UCSD-AML1 (cell line): ENCODE data around the gene SPEF2.

Experiments used
- DNase-seq: peaks from one replicate; lab custom pipeline; 2025; ENCODE audit not compliant: unreplicated experiment; lab: John Stamatoyannopoulos, UW

SPEF2 gene

GRCh38 chr5:35698047-35698808 is 80.6 kb downstream of the SPEF2 start:
- DNase-seq, result no peak

DNA sequence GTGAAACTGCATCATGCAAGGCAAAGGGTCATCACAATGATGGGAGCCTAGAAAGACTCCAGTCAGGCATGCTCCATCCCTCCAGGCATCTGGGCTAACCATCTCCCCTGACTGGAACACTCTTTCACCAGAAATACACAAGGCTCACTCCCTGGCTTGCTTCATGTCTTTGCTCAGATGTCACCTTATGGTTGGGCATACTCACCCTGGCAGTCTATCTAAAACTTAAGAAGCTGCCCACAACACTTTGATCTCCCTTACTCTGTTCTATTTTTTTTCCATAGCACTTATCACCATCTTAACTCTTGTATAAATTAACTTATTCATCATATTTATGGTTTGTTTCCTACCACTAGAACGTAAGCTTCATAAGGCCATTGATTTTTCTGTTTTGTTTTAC is 90.0 kb downstream of the SPEF2 start:
- no peak for DNase-seq

- DNase-seq, result no peak
Observed at GRCh38 chr5:35709688-35710087, 92.0 kb downstream of the SPEF2 start.

DNA sequence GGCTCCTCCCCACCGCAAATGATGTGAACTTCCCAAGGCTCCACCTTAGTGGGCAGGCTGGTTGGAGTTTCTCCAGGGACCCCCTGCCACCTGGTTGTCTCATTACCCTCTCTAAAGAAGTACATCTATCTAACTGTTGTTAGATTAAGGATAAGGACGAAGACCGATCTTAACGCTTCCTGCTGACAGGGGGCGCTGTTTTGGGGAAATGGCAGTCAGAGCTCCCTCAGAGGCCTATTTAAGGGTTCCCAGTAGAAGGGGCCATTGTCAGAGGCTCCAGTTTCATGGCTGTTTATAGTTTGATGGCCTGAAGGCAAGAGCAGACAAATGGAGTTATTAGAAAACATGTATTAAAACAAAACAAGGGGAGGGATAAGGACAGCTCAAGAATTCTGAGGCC is 100.1 kb downstream of the SPEF2 start:
- no peak for DNase-seq

GRCh38 chr5:35735718-35736117 is 118.1 kb downstream of the SPEF2 start:
- DNase-seq, result no peak

GRCh38 chr5:35736280-35736679 is 118.6 kb downstream of the SPEF2 start:
- DNase-seq, result no peak

GRCh38 chr5:35741126-35741716 is 123.6 kb downstream of the SPEF2 start:
- no peak for DNase-seq

- DNase-seq, result no peak
Observed at GRCh38 chr5:35741971-35742370, 124.3 kb downstream of the SPEF2 start.

DNA sequence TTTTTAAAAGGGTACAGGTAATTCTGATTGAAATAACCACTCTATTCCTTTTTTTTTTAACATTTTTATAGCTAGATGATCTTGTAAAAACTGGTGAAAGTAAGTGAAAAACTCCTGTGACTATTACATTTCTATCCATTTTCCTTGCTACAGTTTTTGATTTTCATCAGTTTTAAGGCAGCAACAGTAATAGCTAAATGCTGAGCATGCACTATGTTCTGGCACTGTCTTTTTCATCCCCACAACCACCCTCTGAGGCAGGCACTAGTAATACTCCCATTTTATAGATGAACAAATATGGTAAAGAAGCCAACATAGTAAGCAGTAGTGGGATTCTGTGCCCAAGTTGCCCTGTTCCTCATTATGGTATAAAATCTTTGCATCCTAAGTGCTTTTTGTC is 126.0 kb downstream of the SPEF2 start:
- DNase-seq, result no peak

- DNase-seq, result peak; percentile 44
Observed at GRCh38 chr5:35745193-35745592, 127.5 kb downstream of the SPEF2 start.

DNA sequence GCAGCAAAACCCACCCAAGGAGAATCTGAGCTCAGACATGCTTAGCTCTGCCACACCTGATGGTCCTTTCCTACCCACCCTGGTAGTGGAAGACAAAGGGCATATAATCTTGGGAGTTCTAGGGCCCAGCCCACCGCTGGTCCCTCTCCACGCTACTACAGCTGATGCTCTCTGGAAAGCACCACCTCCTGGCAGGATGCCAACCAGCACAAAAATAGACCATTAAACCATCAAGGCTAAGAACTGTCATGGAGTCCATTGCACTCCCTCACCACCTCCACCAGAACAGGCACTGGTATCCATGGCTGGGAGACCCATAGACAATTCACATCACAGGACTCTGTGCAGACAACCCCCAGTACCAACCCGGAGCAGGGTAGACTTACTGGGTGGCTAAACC is 128.0 kb downstream of the SPEF2 start:
- DNase-seq, result peak; percentile 44

DNA sequence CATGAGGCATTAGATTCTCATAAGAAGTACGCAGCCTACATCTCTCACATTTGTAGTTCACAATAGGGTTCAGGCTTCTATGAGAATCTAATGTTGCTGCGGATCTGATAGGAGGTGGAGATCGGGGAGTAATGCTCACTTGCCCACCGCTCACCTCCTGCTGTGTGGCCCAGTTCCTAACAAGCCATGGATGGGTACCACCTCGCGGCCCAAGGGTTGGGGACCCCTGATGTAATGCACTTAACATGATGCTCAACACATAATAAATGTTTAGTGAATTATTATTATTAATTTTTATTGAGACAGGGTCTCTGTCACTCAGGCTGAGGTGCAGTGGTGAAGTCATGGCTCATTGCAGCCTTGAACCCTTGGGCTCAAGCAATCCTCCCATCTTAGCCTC is 134.3 kb downstream of the SPEF2 start:
- DNase-seq, result no peak

DNA sequence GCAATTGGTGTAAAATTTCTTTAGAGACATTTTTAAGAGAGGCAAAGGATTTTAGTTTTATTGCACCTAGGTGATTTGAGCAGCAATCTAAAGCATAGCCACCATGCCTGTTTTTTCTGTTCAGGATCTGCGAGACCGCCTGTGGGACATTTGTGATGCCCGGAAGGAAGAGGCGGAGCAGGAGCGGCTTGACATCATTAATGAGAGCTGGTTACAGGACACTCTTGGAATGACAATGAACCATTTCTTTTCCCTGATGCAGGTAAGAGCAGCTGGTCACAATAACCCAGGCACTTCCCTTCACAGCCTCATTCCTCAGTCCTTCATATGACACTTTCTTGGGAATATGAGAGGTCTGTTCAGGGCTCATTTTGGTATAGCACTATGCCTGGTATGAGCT is 135.8 kb downstream of the SPEF2 start:
- DNase-seq, result no peak

DNA sequence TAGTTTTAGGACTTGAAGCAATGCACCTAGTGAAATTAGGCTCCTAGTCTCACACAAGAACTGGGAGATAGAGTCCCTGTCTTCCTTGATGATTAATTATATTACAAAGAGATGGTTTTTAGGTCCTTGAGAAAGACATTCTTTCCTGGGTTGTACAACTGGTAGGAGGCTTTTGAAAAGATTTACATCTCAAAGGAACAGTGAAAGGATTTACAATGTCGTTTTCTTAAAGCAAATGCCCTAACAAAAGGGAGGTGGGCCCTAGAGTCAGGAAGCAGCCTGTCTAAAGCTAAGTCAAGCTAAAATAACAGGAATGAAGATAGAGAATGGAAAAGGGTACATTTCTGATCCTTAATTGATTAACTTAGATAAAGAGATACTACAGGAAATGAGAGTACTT is 136.8 kb downstream of the SPEF2 start:
- no peak for DNase-seq

GRCh38 chr5:35755966-35756365 is 138.3 kb downstream of the SPEF2 start:
- no peak for DNase-seq

GRCh38 chr5:35758151-35758724 is 140.6 kb downstream of the SPEF2 start:
- DNase-seq, result no peak

GRCh38 chr5:35761541-35761940 is 143.9 kb downstream of the SPEF2 start:
- no peak for DNase-seq

DNA sequence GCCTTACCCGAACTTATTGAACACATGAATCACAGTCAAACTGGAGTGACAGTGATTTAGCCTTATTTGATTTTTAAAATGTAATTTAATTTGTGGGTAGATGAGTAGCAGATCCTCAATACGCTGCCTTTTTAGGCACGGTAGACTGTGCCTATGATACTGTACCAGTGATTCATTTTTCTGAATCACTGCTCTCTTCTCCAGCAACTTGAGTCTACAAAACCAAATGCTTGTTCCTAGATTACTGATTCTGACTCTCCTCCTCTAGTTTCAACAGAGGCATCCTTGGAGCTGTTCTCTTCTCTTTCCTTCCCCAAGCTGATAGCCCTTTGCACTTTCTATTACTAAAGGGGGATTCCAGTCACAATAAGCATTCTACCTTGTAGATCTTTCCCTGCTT is 144.7 kb downstream of the SPEF2 start:
- no peak for DNase-seq

DNA sequence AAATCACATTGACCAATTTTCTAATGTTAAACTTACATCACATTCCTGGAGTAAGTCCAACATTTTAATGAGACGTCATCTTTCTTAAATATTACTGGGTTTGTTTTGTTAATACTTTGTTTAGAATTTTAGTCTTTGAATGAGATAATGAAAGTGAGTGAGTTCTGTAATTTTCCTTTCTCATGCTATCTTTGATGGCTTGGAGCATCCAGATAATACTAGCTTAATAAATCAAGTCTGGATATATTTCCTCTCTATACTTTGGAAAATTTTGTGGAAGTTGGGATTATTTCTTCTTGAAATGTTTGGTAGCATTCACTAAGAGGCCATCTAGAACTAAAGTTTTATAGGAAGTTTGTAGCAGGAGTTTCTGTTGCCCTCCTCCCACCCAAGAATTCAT is 148.3 kb downstream of the SPEF2 start:
- DNase-seq, result no peak

DNA sequence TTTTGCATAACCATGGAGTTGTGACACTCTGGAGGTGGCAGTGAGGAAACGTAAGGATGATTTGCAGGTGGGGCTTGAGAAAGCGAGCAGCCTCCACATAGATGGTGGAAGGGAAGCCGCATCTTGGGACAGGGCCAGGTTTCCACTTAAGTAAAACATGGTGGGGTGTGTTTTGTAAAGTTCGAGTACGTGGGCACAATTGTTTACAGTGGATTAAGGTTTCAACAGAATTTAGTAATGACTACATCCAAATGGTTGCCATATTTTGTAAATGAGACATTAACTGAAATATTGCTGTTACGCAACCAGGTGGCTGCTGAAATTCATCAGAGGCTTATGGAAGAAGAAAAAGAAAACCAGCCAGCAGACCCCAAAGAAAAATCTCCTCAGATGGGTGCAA is 153.6 kb downstream of the SPEF2 start:
- DNase-seq, result no peak

DNA sequence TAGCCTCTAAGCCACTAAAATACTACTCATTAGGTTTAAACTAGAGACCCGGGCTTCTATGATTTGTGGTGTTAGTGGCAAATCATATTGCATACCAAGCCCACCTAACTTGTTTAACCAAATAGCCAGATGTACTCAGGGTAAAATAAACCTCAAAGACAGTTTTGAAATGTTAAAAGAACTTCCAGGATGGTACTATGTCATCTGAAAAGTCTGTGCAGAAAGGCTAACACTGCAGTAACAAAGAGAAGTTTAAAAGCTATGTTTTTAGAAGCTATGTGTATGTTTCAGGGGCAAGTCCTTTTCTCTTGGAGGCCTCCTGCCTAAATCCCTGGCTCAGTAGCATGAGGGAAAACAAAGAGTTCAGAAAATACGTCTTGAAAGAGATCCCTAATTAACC is 154.2 kb downstream of the SPEF2 start:
- no peak for DNase-seq

DNA sequence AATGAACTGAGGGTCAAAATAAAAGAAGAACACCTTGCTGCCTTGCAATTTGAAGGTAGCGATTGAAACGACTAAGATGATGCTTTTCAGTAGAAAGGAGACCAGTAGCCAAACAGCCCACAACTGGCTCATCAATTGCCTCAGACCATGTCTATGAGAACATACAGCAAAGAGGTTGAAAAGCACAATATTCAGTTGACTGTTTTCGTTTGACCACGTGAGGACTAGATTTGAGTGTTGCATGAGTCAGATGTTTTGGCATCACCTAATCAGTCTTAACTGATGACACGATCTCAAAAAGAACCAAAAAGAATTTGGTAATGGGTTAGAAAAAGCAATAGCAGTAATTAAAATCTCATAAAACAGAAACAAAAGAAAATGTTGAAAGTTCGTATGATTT is 156.3 kb downstream of the SPEF2 start:
- DNase-seq, result no peak

DNA sequence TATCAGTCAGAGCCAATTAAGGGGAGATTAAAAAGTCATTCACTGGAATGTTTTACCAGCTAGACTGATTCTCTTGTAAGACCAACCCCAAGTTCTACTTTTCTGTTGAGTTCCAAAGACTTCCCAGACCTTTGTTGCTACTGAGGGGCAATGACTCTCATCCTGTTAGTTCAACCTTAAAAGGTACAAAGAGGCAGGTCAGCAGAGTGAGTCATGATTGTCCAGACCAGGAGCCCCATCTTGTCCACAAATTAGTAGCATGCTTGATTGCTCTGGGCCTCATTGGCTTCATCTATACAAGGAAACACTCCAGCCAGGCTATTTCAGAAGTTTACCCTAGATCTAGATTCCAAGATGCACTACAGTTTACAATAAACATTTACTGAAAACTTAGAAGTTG is 159.1 kb downstream of the SPEF2 start:
- no peak for DNase-seq
